PFSK-1 (cell line): ENCODE data around the gene LSAMP.

Source experiments
- FOXP2 ChIP-seq: optimal IDR thresholded peaks from 2 replicates; pipeline ENCODE3; 2011; ENCODE audit warnings: borderline replicate concordance, control low read depth, inconsistent platforms; ENCODE audit not compliant: insufficient read depth; ENCODE audit errors: extremely low read length, extremely low read depth
- POLR2AphosphoS5 ChIP-seq: IDR thresholded peaks from 2 replicates; pipeline ENCODE4 v1.6.1; 2012; ENCODE audit warnings: low read depth, mild to moderate bottlenecking, control low read depth, low read length, moderate library complexity
- SIN3A ChIP-seq: IDR thresholded peaks from 2 replicates; pipeline ENCODE4 v1.6.1; 2012; ENCODE audit warnings: mild to moderate bottlenecking, low read length, moderate library complexity, borderline replicate concordance; ENCODE audit not compliant: insufficient read depth
- TAF1 ChIP-seq: IDR thresholded peaks from 2 replicates; pipeline ENCODE4 v1.6.1; 2012; ENCODE audit warnings: low read length, control low read depth, borderline replicate concordance; ENCODE audit not compliant: insufficient read depth
- TF ChIP-seq, protein P1 (sequence below), 2 experiments: IDR thresholded peaks; 2 replicates each; pipeline versions ENCODE4 v1.6.1 to v1.8.0; 2011 to 2012; ENCODE audit warnings: low read depth in 2 of 2, low read length in 2 of 2, control low read depth in 1 of 2, inconsistent platforms in 1 of 2, mild to moderate bottlenecking in 1 of 2, moderate library complexity in 1 of 2; ENCODE audit not compliant: insufficient read depth in 1 of 2

LSAMP gene

DNA sequence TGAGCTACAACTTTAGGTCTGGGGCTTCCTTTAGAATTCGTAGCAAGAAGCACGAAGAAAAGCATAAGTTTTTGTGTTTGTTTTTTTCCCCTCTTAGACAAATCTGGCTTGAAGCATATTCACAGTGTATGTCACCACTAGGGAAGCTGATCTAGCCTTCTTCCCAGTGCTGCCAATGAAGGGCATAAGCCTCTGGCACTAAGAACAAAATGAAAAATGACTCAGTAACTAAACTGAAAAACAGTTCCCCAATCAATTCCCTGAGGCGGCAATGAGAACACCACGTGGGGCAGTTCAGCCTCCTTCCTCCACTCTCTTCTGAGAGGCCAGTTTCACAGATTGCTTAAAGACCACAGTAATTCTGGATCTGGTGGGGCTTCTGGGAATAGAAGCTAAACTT lies 483.9 kb downstream of the LSAMP start:
- TF ChIP-seq TAF1 (no peak), POLR2AphosphoS5 (no peak), SIN3A (no peak), FOXP2 (no peak)
- TF ChIP-seq, protein P1, sequence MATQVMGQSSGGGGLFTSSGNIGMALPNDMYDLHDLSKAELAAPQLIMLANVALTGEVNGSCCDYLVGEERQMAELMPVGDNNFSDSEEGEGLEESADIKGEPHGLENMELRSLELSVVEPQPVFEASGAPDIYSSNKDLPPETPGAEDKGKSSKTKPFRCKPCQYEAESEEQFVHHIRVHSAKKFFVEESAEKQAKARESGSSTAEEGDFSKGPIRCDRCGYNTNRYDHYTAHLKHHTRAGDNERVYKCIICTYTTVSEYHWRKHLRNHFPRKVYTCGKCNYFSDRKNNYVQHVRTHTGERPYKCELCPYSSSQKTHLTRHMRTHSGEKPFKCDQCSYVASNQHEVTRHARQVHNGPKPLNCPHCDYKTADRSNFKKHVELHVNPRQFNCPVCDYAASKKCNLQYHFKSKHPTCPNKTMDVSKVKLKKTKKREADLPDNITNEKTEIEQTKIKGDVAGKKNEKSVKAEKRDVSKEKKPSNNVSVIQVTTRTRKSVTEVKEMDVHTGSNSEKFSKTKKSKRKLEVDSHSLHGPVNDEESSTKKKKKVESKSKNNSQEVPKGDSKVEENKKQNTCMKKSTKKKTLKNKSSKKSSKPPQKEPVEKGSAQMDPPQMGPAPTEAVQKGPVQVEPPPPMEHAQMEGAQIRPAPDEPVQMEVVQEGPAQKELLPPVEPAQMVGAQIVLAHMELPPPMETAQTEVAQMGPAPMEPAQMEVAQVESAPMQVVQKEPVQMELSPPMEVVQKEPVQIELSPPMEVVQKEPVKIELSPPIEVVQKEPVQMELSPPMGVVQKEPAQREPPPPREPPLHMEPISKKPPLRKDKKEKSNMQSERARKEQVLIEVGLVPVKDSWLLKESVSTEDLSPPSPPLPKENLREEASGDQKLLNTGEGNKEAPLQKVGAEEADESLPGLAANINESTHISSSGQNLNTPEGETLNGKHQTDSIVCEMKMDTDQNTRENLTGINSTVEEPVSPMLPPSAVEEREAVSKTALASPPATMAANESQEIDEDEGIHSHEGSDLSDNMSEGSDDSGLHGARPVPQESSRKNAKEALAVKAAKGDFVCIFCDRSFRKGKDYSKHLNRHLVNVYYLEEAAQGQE (IDR thresholded peaks at IDR 0.05; ENCODE audit: insufficient read depth in 1 of 2, low read depth in 2 of 2, low read length in 2 of 2) = no peak

GRCh38 chr3:115960799-115961198 lies 484.5 kb downstream of the LSAMP start:
- TF ChIP-seq POLR2AphosphoS5 (no peak), TAF1 (no peak), FOXP2 (no peak), SIN3A (no peak)
- TF ChIP-seq, protein P1 (IDR thresholded peaks at IDR 0.05; ENCODE audit: insufficient read depth in 1 of 2, low read depth in 2 of 2, low read length in 2 of 2) = no peak

DNA sequence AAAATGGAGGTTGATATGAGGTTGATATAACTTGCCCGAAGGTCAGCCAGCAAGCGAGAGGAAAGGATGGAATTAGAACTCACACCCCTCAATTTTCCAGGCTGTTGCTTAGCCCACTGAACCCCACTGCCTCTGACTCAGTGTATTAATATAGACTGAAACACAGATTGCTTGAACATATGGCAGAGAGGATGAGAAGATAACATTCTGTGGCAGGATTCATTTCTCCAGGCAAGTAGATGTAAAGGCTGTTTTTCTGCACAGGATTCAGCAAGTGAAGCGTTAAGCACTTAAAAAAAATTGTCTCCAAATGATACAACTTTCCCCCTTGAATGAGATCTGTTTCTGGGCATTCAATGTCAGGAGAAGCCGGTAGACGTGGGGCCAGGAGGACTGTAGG lies 486.8 kb downstream of the LSAMP start:
- TF ChIP-seq FOXP2 = no peak
- TF ChIP-seq SIN3A = no peak
- TF ChIP-seq, protein P1 (IDR thresholded peaks at IDR 0.05; ENCODE audit: insufficient read depth in 1 of 2, low read depth in 2 of 2, low read length in 2 of 2) = no peak
- no peak for TF ChIP-seq TAF1
- no peak for TF ChIP-seq POLR2AphosphoS5

DNA sequence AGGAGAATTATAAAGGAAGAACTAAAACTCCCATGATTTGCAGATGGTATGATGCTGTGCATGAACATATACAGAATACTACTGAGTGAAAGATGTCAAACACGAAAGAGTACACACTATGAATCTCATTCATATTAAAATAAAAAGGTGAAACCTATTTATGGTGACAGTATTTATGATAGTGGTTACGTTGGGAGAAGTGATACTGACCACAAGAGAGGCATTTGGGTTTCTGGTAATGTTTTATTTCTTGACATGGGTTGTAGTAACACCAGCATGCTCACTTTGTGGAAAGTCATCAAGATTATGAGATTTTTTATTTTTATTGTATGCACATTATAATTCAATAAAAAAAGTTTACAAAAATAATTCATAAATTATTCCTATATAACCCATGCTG lies 498.0 kb downstream of the LSAMP start:
- TF ChIP-seq, protein P1 (IDR thresholded peaks at IDR 0.05; ENCODE audit: insufficient read depth in 1 of 2, low read depth in 2 of 2, low read length in 2 of 2) = no peak

- no peak for TF ChIP-seq TAF1
- no peak for TF ChIP-seq SIN3A
- no peak for TF ChIP-seq POLR2AphosphoS5
- TF ChIP-seq FOXP2 = no peak
- TF ChIP-seq, protein P1 (IDR thresholded peaks at IDR 0.05; ENCODE audit: insufficient read depth in 1 of 2, low read depth in 2 of 2, low read length in 2 of 2) = no peak
Measured at GRCh38 chr3:115943579-115943978, 501.7 kb downstream of the LSAMP start.
